HEK293 (cell line): Measurements from ENCODE around the gene LRRC4C.

Experiments
- CTCF ChIA-PET: fragments of 350-600 bp; formaldehyde crosslinking; extraction: SDS; loops from one replicate; lab custom pipeline; 2021; ENCODE audit warnings: antibody characterized with exemption; lab: Yijun Ruan, JAX
- POLR2A ChIA-PET: fragments of 300-600 bp; formaldehyde crosslinking; extraction: SDS; loops from one replicate; lab custom pipeline; 2020; ENCODE audit warnings: antibody characterized with exemption, inconsistent platforms; lab: Yijun Ruan, JAX
- H3K27ac ChIP-seq: fragments of 200-500 bp; sonication (Bioruptor generic); 2 replicates; pipeline ENCODE4 v1.5.1; 2014; ENCODE audit warnings: low read depth, low read length, control low read depth, inconsistent platforms; ENCODE audit errors: extremely low read depth
- H3K36me3 ChIP-seq, 2 experiments: fragments of 200-500 bp in 1 of 2; sonication (Bioruptor generic) in 1 of 2; 1 replicate in 1 of 2; 2 replicates in 1 of 2; pipeline ENCODE4 v1.5.1; 2014 to 2017; ENCODE audit warnings: inconsistent platforms in 2 of 2, low read length in 2 of 2; ENCODE audit not compliant: control insufficient read depth in 2 of 2, insufficient read depth in 1 of 2
- H3K4me1 ChIP-seq: fragments of 200-500 bp; sonication (Bioruptor generic); 2 replicates; pipeline ENCODE4 v1.5.1; 2014; ENCODE audit warnings: mild to moderate bottlenecking, low read length, inconsistent platforms; ENCODE audit not compliant: control insufficient read depth, insufficient read depth
- H3K4me3 ChIP-seq: 2 replicates; pipeline ENCODE4 v1.5.1; 2011; ENCODE audit warnings: low read depth, mild to moderate bottlenecking, control low read depth, low read length, moderate library complexity
- H3K9me3 ChIP-seq: fragments of 200-500 bp; sonication (Bioruptor generic); 2 replicates; pipeline ENCODE4 v1.5.1; 2014; ENCODE audit warnings: low read depth, low read length, inconsistent platforms; ENCODE audit not compliant: control insufficient read depth, insufficient read depth
- KLF16 ChIP-seq: fragments of 450-650 bp; formaldehyde crosslinking; IDR thresholded peaks from 2 replicates; pipeline ENCODE4 v1.5.1; 2017; ENCODE audit warnings: missing biosample characterization, missing genetic modification characterization
- ZBTB26 ChIP-seq: fragments of 450-650 bp; formaldehyde crosslinking; optimal IDR thresholded peaks from 2 replicates; pipeline ENCODE3; 2016; ENCODE audit warnings: missing biosample characterization, mild to moderate bottlenecking, missing genetic modification characterization
- ZIC2 ChIP-seq: fragments of 450-650 bp; formaldehyde crosslinking; IDR thresholded peaks from 2 replicates; pipeline ENCODE4 v1.5.1; 2016; ENCODE audit warnings: missing biosample characterization, missing genetic modification characterization
- ZNF114 ChIP-seq: fragments of 450-650 bp; formaldehyde crosslinking; IDR thresholded peaks from 2 replicates; pipeline ENCODE4 v1.5.0; 2017; ENCODE audit warnings: missing biosample characterization, missing genetic modification characterization
- ZNF16 ChIP-seq: fragments of 450-650 bp; formaldehyde crosslinking; IDR thresholded peaks from 2 replicates; pipeline ENCODE4 v1.5.1; 2016; ENCODE audit warnings: low read depth, missing biosample characterization, missing genetic modification characterization
- ZNF239 ChIP-seq: fragments of 450-650 bp; formaldehyde crosslinking; IDR thresholded peaks from 2 replicates; pipeline ENCODE4 v1.5.1; 2016; ENCODE audit warnings: missing biosample characterization, missing genetic modification characterization
- ZNF24 ChIP-seq: fragments of 450-650 bp; formaldehyde crosslinking; IDR thresholded peaks from 2 replicates; pipeline ENCODE4 v1.5.1; 2016; ENCODE audit warnings: missing biosample characterization, missing genetic modification characterization
- ZNF274 ChIP-seq, 2 experiments: fragments of 200-500 bp in 1 of 2; fragments of 450-650 bp in 1 of 2; sonication (Bioruptor generic) in 1 of 2; formaldehyde crosslinking in 1 of 2; IDR thresholded peaks; 2 replicates each; pipeline versions ENCODE4 v1.5.1 to v1.6.1; 2014 to 2016; ENCODE audit warnings: borderline replicate concordance in 1 of 2, inconsistent platforms in 1 of 2, low read length in 1 of 2, missing biosample characterization in 1 of 2, missing genetic modification characterization in 1 of 2
- ZNF335 ChIP-seq: fragments of 450-650 bp; formaldehyde crosslinking; conservative IDR thresholded peaks from 2 replicates; pipeline ENCODE4 v1.5.1; 2016; ENCODE audit warnings: missing biosample characterization, missing genetic modification characterization
- ZNF449 ChIP-seq: fragments of 450-650 bp; formaldehyde crosslinking; IDR thresholded peaks from 2 replicates; pipeline ENCODE4 v1.5.1; 2017; ENCODE audit warnings: missing biosample characterization, mild to moderate bottlenecking, missing genetic modification characterization, moderate library complexity
- ZNF510 ChIP-seq: fragments of 450-650 bp; formaldehyde crosslinking; IDR thresholded peaks from 2 replicates; pipeline ENCODE4 v1.5.1; 2018; ENCODE audit warnings: mild to moderate bottlenecking, missing genetic modification characterization, missing biosample characterization; ENCODE audit not compliant: insufficient replicate concordance
- ZNF514 ChIP-seq: fragments of 450-650 bp; formaldehyde crosslinking; IDR thresholded peaks from 2 replicates; pipeline ENCODE4 v1.5.1; 2016; ENCODE audit warnings: missing biosample characterization, missing genetic modification characterization
- ZNF549 ChIP-seq: fragments of 450-650 bp; IDR thresholded peaks from 2 replicates; pipeline ENCODE4 v1.5.1; 2018; ENCODE audit warnings: missing biosample characterization, missing genetic modification characterization, mild to moderate bottlenecking, inconsistent platforms, moderate library complexity
- ZNF558 ChIP-seq: fragments of 450-650 bp; formaldehyde crosslinking; IDR thresholded peaks from 2 replicates; pipeline ENCODE4 v1.5.1; 2016; ENCODE audit warnings: missing biosample characterization, missing genetic modification characterization
- ZNF571 ChIP-seq: fragments of 450-650 bp; formaldehyde crosslinking; IDR thresholded peaks from 2 replicates; pipeline ENCODE4 v1.5.0; 2017; ENCODE audit warnings: missing biosample characterization, missing genetic modification characterization
- ZNF658 ChIP-seq: fragments of 450-650 bp; formaldehyde crosslinking; IDR thresholded peaks from 2 replicates; pipeline ENCODE4; 2016; ENCODE audit warnings: missing biosample characterization, missing genetic modification characterization
- ZSCAN5A ChIP-seq: fragments of 450-650 bp; formaldehyde crosslinking; IDR thresholded peaks from 2 replicates; pipeline ENCODE4 v1.5.1; 2016; ENCODE audit warnings: missing biosample characterization, missing genetic modification characterization
- TF ChIP-seq, protein P1 (sequence below): fragments of 450-650 bp; formaldehyde crosslinking; IDR thresholded peaks from 2 replicates; pipeline ENCODE4 v1.5.1; 2017; ENCODE audit warnings: missing biosample characterization, missing genetic modification characterization
- TF ChIP-seq, protein P2 (sequence below): fragments of 450-650 bp; formaldehyde crosslinking; IDR thresholded peaks from 2 replicates; pipeline ENCODE4 v1.5.1; 2016; ENCODE audit warnings: missing biosample characterization, missing genetic modification characterization

Gene LRRC4C

GRCh38 chr11:41320653-41321052 lies 138.8 kb downstream of the LRRC4C start (continued):
- TF ChIP-seq ZNF274 (IDR thresholded peaks at IDR 0.05; ENCODE audit: low read length) (no peak), ZNF274 (tag by site-specific recombination; IDR thresholded peaks at IDR 0.05; ENCODE audit: borderline replicate concordance) (no peak), ZNF549 (tag by site-specific recombination) (no peak)
- TF ChIP-seq, protein P1, sequence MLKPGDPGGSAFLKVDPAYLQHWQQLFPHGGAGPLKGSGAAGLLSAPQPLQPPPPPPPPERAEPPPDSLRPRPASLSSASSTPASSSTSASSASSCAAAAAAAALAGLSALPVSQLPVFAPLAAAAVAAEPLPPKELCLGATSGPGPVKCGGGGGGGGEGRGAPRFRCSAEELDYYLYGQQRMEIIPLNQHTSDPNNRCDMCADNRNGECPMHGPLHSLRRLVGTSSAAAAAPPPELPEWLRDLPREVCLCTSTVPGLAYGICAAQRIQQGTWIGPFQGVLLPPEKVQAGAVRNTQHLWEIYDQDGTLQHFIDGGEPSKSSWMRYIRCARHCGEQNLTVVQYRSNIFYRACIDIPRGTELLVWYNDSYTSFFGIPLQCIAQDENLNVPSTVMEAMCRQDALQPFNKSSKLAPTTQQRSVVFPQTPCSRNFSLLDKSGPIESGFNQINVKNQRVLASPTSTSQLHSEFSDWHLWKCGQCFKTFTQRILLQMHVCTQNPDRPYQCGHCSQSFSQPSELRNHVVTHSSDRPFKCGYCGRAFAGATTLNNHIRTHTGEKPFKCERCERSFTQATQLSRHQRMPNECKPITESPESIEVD, result no peak
- TF ChIP-seq, all 188 proteins: peak for 0

- Histone ChIP-seq H3K9me3 (no peaks in the 10 kb centered on the region), H3K4me3 (no peak overlapping the region), H3K36me3 (no peaks in the 10 kb centered on the region), H3K27ac (no peak overlapping the region), H3K4me1 (no peaks in the 10 kb centered on the region)
- CTCF ChIA-PET, result no interaction called here
- no peak for TF ChIP-seq ZNF114
- no peak for TF ChIP-seq ZSCAN5A
- TF ChIP-seq ZNF571 (tag by site-specific recombination), result no peak
- TF ChIP-seq ZBTB26 (tag by site-specific recombination), result no peak
- no peak for TF ChIP-seq ZNF510
- no peak for TF ChIP-seq ZNF239
- no peak for TF ChIP-seq ZNF24 (tag by site-specific recombination)
- TF ChIP-seq ZNF514 (tag by site-specific recombination), result no peak
- TF ChIP-seq ZNF335 (tag by site-specific recombination), result no peak
- TF ChIP-seq ZNF558 (tag by site-specific recombination), result no peak
- no peak for TF ChIP-seq KLF16 (tag by site-specific recombination)
- no peak for TF ChIP-seq ZNF449
- TF ChIP-seq ZNF274 (IDR thresholded peaks at IDR 0.05; ENCODE audit: low read length), result no peak
- TF ChIP-seq ZNF274 (tag by site-specific recombination; IDR thresholded peaks at IDR 0.05; ENCODE audit: borderline replicate concordance), result no peak
- no peak for TF ChIP-seq ZIC2 (tag by site-specific recombination)
- POLR2A ChIA-PET, result no interaction called here
Measured at GRCh38 chr11:41320238-41320637, 139.2 kb downstream of the LRRC4C start.

DNA sequence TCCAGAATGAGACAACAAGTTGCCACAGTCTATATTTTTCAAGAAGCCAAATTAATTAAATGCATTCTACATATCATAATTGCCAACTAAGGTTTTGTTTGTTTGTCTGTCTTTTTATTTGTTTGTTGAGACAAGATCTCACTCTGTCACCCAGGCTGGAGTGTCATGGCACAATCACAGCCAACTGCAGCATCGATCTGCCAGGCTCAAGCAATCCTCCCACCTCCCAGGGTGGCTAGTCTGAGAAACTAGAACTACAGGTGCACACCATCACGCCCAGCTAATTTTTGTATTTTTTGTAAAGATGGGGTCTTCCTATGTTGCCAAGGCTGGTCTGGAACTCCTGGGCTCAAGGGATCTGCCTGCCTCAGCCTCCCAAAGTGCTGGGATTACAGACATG lies 140.0 kb downstream of the LRRC4C start:
- POLR2A ChIA-PET, result no interaction called here
- Histone ChIP-seq H3K9me3 (no peaks in the 10 kb centered on the region), H3K4me3 (no peak overlapping the region)
- no peak for TF ChIP-seq ZNF16
- no peak for TF ChIP-seq ZNF658 (tag by site-specific recombination)
- TF ChIP-seq, protein P2, sequence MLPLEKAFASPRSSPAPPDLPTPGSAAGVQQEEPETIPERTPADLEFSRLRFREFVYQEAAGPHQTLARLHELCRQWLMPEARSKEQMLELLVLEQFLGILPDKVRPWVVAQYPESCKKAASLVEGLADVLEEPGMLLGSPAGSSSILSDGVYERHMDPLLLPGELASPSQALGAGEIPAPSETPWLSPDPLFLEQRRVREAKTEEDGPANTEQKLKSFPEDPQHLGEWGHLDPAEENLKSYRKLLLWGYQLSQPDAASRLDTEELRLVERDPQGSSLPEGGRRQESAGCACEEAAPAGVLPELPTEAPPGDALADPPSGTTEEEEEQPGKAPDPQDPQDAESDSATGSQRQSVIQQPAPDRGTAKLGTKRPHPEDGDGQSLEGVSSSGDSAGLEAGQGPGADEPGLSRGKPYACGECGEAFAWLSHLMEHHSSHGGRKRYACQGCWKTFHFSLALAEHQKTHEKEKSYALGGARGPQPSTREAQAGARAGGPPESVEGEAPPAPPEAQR (tag by site-specific recombination), result no peak
- TF ChIP-seq, all 188 proteins: peak for 0
- H3K27ac ChIP-seq, result no peak overlapping the region
- no peaks in the 10 kb centered on the region for H3K36me3 ChIP-seq
- no peaks in the 10 kb centered on the region for H3K4me1 ChIP-seq
- CTCF ChIA-PET, result no interaction called here
